Colonic mucosa (tissue), 4 donors: Measurements from ENCODE around the gene PTER. TPM values are rescaled to one million over a fixed set of nuclear protein-coding genes. Genes with fewer than 3 reads are reported as not detected.

Experiments
- DNase-seq: peaks from one replicate; pipeline ENCODE4 v3.0.0-alpha.2; 2020
- H3K27ac ChIP-seq: fragments of 200-600 bp; one replicate; pipeline ENCODE4 v1.8.0; 2021
- H3K27me3 ChIP-seq: fragments of 200-600 bp; one replicate; pipeline ENCODE4 v1.8.0; 2021
- H3K36me3 ChIP-seq: fragments of 200-600 bp; one replicate; pipeline ENCODE4 v1.8.0; 2021
- H3K4me1 ChIP-seq: fragments of 200-600 bp; one replicate; pipeline ENCODE4 v1.8.0; 2021; ENCODE audit warnings: mild to moderate bottlenecking
- H3K4me3 ChIP-seq: fragments of 200-600 bp; one replicate; pipeline ENCODE4 v1.8.0; 2021
- H3K9ac ChIP-seq, 2 donors: one replicate each; pipeline ENCODE4 v1.7.0; 2013; ENCODE audit warnings: control low read depth in 2 of 2, low read depth in 2 of 2, low read length in 2 of 2
- H3K9me3 ChIP-seq: fragments of 200-600 bp; one replicate; pipeline ENCODE4 v1.8.0; 2021
- intact Hi-C: fragments of 100-400 bp; cut with DNase I; formaldehyde crosslinking; loops from one replicate; pipeline ENCODE4 v1.14.1; 2022
- total RNA-seq, 2 donors: library from RNA; stranded (reverse); fragmentation: NEBNext Ultra II Directional in 1 of 2; extraction: Animal tissue kit (Norgen Biotek cat#: 25700) in 1 of 2; gene quantifications; one replicate each; pipeline ENCODE4 v1.2.1, GENCODE V29; 2021
- TF ChIP-seq, protein P1 (sequence below): fragments of 200-600 bp; IDR thresholded peaks from one replicate; pipeline ENCODE4 v1.8.0; 2022; ENCODE audit warnings: antibody characterized with exemption, mild to moderate bottlenecking
- donor health status: healthy.
- donor health status: DM: no; HTN: no; CAD: no.
- donor health status: DM: no; HTN: no; CAD: no.

The PTER gene
- total RNA-seq, 2 donors from 2014 or later: 14.1 to 20.5 TPM

DNA sequence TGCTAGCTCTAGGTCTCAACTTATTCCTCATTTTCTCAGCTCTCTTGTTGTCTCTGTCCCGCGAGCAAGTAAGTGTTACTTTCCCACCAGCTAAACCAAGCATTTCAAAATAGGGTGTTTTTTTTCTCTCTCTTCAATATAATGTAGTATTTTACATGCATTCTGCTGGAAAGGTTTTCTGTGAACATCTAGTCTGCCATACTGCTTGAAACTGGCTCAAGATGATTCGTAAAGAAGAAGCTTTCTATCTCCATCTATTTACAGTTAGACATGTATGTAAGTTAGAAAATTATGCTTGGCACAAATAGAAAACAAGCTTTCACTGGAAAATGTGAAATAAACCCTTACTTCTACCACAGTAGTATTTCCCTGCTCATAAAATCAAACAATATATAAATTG, 53.7 kb downstream of the PTER start:
- DNase-seq: no peak
- intact Hi-C loops: no loop called here
- H3K9me3 ChIP-seq: no peaks in the 10 kb centered on the region
- H3K27me3 ChIP-seq: no peaks in the 10 kb centered on the region
- H3K36me3 ChIP-seq: no peaks in the 10 kb centered on the region
- no peaks in the 10 kb centered on the region for H3K4me1 ChIP-seq
- no peak overlapping the region for H3K27ac ChIP-seq
- no peak overlapping the region for H3K9ac ChIP-seq
- TF ChIP-seq, protein P1, sequence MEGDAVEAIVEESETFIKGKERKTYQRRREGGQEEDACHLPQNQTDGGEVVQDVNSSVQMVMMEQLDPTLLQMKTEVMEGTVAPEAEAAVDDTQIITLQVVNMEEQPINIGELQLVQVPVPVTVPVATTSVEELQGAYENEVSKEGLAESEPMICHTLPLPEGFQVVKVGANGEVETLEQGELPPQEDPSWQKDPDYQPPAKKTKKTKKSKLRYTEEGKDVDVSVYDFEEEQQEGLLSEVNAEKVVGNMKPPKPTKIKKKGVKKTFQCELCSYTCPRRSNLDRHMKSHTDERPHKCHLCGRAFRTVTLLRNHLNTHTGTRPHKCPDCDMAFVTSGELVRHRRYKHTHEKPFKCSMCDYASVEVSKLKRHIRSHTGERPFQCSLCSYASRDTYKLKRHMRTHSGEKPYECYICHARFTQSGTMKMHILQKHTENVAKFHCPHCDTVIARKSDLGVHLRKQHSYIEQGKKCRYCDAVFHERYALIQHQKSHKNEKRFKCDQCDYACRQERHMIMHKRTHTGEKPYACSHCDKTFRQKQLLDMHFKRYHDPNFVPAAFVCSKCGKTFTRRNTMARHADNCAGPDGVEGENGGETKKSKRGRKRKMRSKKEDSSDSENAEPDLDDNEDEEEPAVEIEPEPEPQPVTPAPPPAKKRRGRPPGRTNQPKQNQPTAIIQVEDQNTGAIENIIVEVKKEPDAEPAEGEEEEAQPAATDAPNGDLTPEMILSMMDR: no peak
- H3K4me3 ChIP-seq: no peak overlapping the region

GRCh38 chr10:16491933-16492332, 55.1 kb downstream of the PTER start:
- no peaks in the 10 kb centered on the region for H3K9me3 ChIP-seq
- TF ChIP-seq, protein P1: no peak
- intact Hi-C loops: no loop called here
- no peak overlapping the region for H3K4me3 ChIP-seq
- no peaks in the 10 kb centered on the region for H3K36me3 ChIP-seq
- no peaks in the 10 kb centered on the region for H3K4me1 ChIP-seq
- no peak overlapping the region for H3K9ac ChIP-seq
- H3K27me3 ChIP-seq: no peaks in the 10 kb centered on the region
- no peak overlapping the region for H3K27ac ChIP-seq
- DNase-seq: no peak

DNA sequence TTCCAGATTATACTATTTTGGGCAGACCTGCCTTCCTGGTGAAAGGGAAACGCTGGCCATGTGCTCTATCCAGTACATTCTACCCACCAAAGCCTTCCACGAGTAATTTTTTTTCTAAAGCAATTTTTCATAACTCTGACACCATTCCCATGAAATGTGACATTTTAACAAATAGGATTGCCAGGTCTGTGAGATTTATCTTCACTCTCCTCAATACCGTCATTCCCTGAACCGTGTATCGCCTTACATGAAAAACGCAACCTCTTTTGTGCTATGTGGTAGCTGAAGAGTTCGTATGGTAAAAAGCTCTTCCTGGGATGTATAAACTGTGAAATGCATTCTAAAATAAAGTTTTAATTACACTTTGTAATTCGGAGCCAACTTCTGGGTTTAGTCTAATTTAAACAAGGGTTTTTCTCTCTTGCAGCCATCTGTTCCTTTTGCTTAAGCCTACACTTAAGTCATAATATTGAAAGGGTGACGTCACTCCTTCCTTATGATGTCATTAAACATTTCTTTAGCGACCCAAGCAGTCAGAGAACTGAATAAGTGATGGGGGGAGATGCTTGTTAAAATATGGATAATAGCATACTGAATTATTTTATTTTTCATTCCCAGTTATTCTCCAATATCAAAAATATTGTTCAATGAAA, 57.2 kb downstream of the PTER start:
- Histone ChIP-seq H3K27me3 (no peaks in the 10 kb centered on the region), H3K9me3 (no peaks in the 10 kb centered on the region), H3K27ac (no peak overlapping the region), H3K9ac (no peak overlapping the region), H3K4me1 (no peaks in the 10 kb centered on the region), H3K4me3 (no peak overlapping the region), H3K36me3 (no peaks in the 10 kb centered on the region)
- TF ChIP-seq, protein P1: no peak
- intact Hi-C loops: no loop called here
- no peak for DNase-seq

GRCh38 chr10:16497911-16498310, 61.1 kb downstream of the PTER start:
- no peak for DNase-seq
- Histone ChIP-seq H3K4me1 (no peaks in the 10 kb centered on the region), H3K9me3 (no peaks in the 10 kb centered on the region), H3K27ac (no peak overlapping the region), H3K36me3 (no peaks in the 10 kb centered on the region), H3K27me3 (no peaks in the 10 kb centered on the region), H3K9ac (no peak overlapping the region), H3K4me3 (no peak overlapping the region)
- TF ChIP-seq, protein P1: no peak
- intact Hi-C loops: no loop called here

GRCh38 chr10:16505161-16505560, 68.4 kb downstream of the PTER start:
- Histone ChIP-seq H3K9me3 (no peaks in the 10 kb centered on the region), H3K27me3 (no peaks in the 10 kb centered on the region), H3K36me3 (no peaks in the 10 kb centered on the region), H3K4me1 (no peaks in the 10 kb centered on the region), H3K4me3 (no peak overlapping the region), H3K27ac (no peak overlapping the region), H3K9ac (no peak overlapping the region)
- TF ChIP-seq, protein P1: no peak
- intact Hi-C loops: no loop called here
- DNase-seq: no peak
